H1 (cell line): ENCODE data around the gene DDHD1. TPM values are rescaled to one million over a fixed set of nuclear protein-coding genes. Genes with fewer than 3 reads are reported as not detected.

Experiments
- CTCF ChIA-PET: fragments of 300-600 bp; sonication (Branson Sonifier 250); formaldehyde crosslinking; loops from one replicate; lab custom pipeline; 2021; ENCODE audit not compliant: partially characterized antibody; lab: Charles Lee
- POLR2A ChIA-PET: fragments of 300-600 bp; sonication (Branson Sonifier 250); formaldehyde crosslinking; loops from one replicate; lab custom pipeline; 2021; ENCODE audit warnings: inconsistent platforms; ENCODE audit not compliant: partially characterized antibody; lab: Charles Lee
- DNase-seq, 2 experiments: peaks; one replicate each; pipeline versions ENCODE4 v3.0.0 to v3.0.0-alpha.2; 2010 to 2022; ENCODE audit warnings: low spot score in 2 of 2, low read depth in 1 of 2, mixed read lengths in 1 of 2
- FAIRE-seq: peaks from 2 replicates; lab custom pipeline; 2011; peaks lifted over from hg19 to GRCh38; lab: Jason Lieb, UNC
- H2AFZ ChIP-seq: 2 replicates; pipeline ENCODE4 v1.8.1; 2012; ENCODE audit warnings: low read length, inconsistent platforms
- H2AK5ac ChIP-seq: 2 replicates; pipeline ENCODE4 v1.6.1; 2013; ENCODE audit warnings: low read depth, low read length
- H2BK120ac ChIP-seq: replicated peaks from 2 replicates; pipeline ENCODE3; 2013; ENCODE audit warnings: low read depth, low read length, inconsistent platforms
- H2BK12ac ChIP-seq: 2 replicates; pipeline ENCODE4 v1.6.1; 2013; ENCODE audit warnings: low read depth, low read length
- H2BK15ac ChIP-seq: 2 replicates; pipeline ENCODE4 v1.6.1; 2013; ENCODE audit warnings: low read length
- H2BK20ac ChIP-seq: 2 replicates; pipeline ENCODE4 v1.6.1; 2013; ENCODE audit warnings: low read length
- H2BK5ac ChIP-seq: 2 replicates; pipeline ENCODE4 v1.6.1; 2013; ENCODE audit warnings: low read depth, low read length
- H3K14ac ChIP-seq: 2 replicates; pipeline ENCODE4 v1.6.1; 2013; ENCODE audit warnings: inconsistent platforms; ENCODE audit not compliant: insufficient read length
- H3K18ac ChIP-seq: 2 replicates; pipeline ENCODE4 v1.6.1; 2013; ENCODE audit warnings: low read length; ENCODE audit errors: extremely low read depth
- H3K23ac ChIP-seq: 2 replicates; pipeline ENCODE4 v1.6.1; 2013; ENCODE audit warnings: inconsistent platforms; ENCODE audit not compliant: insufficient read length
- H3K23me2 ChIP-seq: 2 replicates; pipeline ENCODE4 v1.6.1; 2013; ENCODE audit warnings: low read depth, low read length
- H3K27ac ChIP-seq: 2 replicates; pipeline ENCODE4 v1.6.1; 2011; ENCODE audit warnings: low read depth, low read length, inconsistent platforms
- H3K27me3 ChIP-seq, 4 experiments: replicated peaks in 1 of 4; 1 replicate in 1 of 4; 2 replicates in 3 of 4; pipeline versions ENCODE4 v1.6.1 to v1.8.1; 2011 to 2013; ENCODE audit warnings: low read length in 3 of 4, mild to moderate bottlenecking in 3 of 4, inconsistent platforms in 2 of 4, mixed read lengths in 2 of 4, moderate library complexity in 1 of 4; ENCODE audit not compliant: control insufficient read depth in 3 of 4, insufficient read depth in 3 of 4; ENCODE audit errors: extremely low read depth in 1 of 4
- H3K36me3 ChIP-seq, 4 experiments: 2 replicates each; pipeline versions ENCODE4 v1.6.1 to v1.8.1; 2011 to 2013; ENCODE audit warnings: mild to moderate bottlenecking in 4 of 4, low read length in 3 of 4, moderate library complexity in 2 of 4, control low read depth in 1 of 4, inconsistent platforms in 1 of 4; ENCODE audit not compliant: insufficient read depth in 4 of 4, control insufficient read depth in 2 of 4
- H3K4ac ChIP-seq: replicated peaks from 2 replicates; pipeline ENCODE3; 2013; ENCODE audit warnings: low read length, low read depth, mixed read lengths, inconsistent platforms; ENCODE audit not compliant: insufficient read length
- H3K4me1 ChIP-seq, 4 experiments: replicated peaks in 1 of 4; 1 replicate in 1 of 4; 2 replicates in 3 of 4; pipeline versions ENCODE4 v1.6.1 to v1.8.1; 2011 to 2013; ENCODE audit warnings: low read length in 3 of 4, inconsistent platforms in 2 of 4, mixed read lengths in 1 of 4; ENCODE audit not compliant: insufficient read depth in 4 of 4, control insufficient read depth in 3 of 4
- H3K4me2 ChIP-seq, 2 experiments: 2 replicates each; pipeline versions ENCODE4 v1.6.1 to v1.8.1; 2011 to 2013; ENCODE audit warnings: low read depth in 2 of 2, low read length in 2 of 2, control low read depth in 1 of 2, inconsistent platforms in 1 of 2, mild to moderate bottlenecking in 1 of 2; ENCODE audit not compliant: insufficient read depth in 1 of 2
- H3K4me3 ChIP-seq, 4 experiments: fragments of 200-600, 300-600 bp in 1 of 4; sonication (generic), shearing (Covaris generic), sonication (Bioruptor Twin) in 1 of 4; 2 replicates each; pipeline versions ENCODE4 v1.5.1 to v1.8.1; 2011 to 2016; ENCODE audit warnings: low read length in 4 of 4, low read depth in 3 of 4, control low read depth in 2 of 4, inconsistent platforms in 2 of 4, mild to moderate bottlenecking in 2 of 4, mixed read lengths in 1 of 4, moderate library complexity in 1 of 4; ENCODE audit not compliant: insufficient read depth in 2 of 4; ENCODE audit errors: extremely low read depth in 1 of 4
- H3K56ac ChIP-seq: replicated peaks from 2 replicates; pipeline ENCODE3; 2013; ENCODE audit warnings: low read depth, mild to moderate bottlenecking, mixed read lengths, low read length, inconsistent platforms; ENCODE audit not compliant: insufficient read length
- H3K79me1 ChIP-seq: 2 replicates; pipeline ENCODE4 v1.6.1; 2013; ENCODE audit warnings: low read depth, low read length, control low read depth
- H3K79me2 ChIP-seq, 2 experiments: 2 replicates each; pipeline versions ENCODE4 v1.6.1 to v1.8.1; 2012 to 2013; ENCODE audit warnings: low read length in 2 of 2, mild to moderate bottlenecking in 2 of 2, inconsistent platforms in 1 of 2; ENCODE audit not compliant: insufficient read depth in 2 of 2, control insufficient read depth in 1 of 2
- H3K9ac ChIP-seq, 4 experiments: replicated peaks in 1 of 4; 1 replicate in 1 of 4; 2 replicates in 3 of 4; pipeline versions ENCODE4 v1.6.1 to v1.8.1; 2011 to 2013; ENCODE audit warnings: low read depth in 3 of 4, low read length in 3 of 4, control low read depth in 2 of 4, mild to moderate bottlenecking in 2 of 4, moderate library complexity in 2 of 4, inconsistent platforms in 1 of 4; ENCODE audit errors: extremely low read depth in 1 of 4
- H3K9me3 ChIP-seq, 2 experiments: 2 replicates each; pipeline versions ENCODE4 v1.6.1 to v1.8.1; 2012 to 2013; ENCODE audit warnings: mild to moderate bottlenecking in 2 of 2, moderate library complexity in 2 of 2, control low read depth in 1 of 2, inconsistent platforms in 1 of 2, low read depth in 1 of 2, low read length in 1 of 2, mixed read lengths in 1 of 2; ENCODE audit not compliant: insufficient read depth in 2 of 2
- H4K20me1 ChIP-seq, 2 experiments: replicated peaks in 1 of 2; 2 replicates each; pipeline versions ENCODE3 to v1.8.1; 2011 to 2013; ENCODE audit warnings: inconsistent platforms in 2 of 2, low read length in 2 of 2, mild to moderate bottlenecking in 1 of 2; ENCODE audit not compliant: insufficient read depth in 2 of 2, control insufficient read depth in 1 of 2
- H4K5ac ChIP-seq: 2 replicates; pipeline ENCODE4 v1.6.1; 2013; ENCODE audit warnings: low read length, low read depth, mixed read lengths, inconsistent platforms; ENCODE audit not compliant: insufficient read length
- H4K8ac ChIP-seq: 2 replicates; pipeline ENCODE4 v1.8.0; 2013; ENCODE audit warnings: mild to moderate bottlenecking, moderate library complexity, low read length, inconsistent platforms; ENCODE audit not compliant: insufficient read depth; ENCODE audit errors: extremely low read depth
- H4K91ac ChIP-seq: replicated peaks from 2 replicates; pipeline ENCODE3; 2013; ENCODE audit warnings: low read length, mixed read lengths, inconsistent platforms; ENCODE audit not compliant: insufficient read length
- CBX5 ChIP-seq: fragments of 300-800, 300-1000 bp; sonication (generic); IDR thresholded peaks from 2 replicates; pipeline ENCODE4 v1.7.1; 2016; ENCODE audit warnings: antibody characterized with exemption, low read length, low read depth
- CEBPB ChIP-seq: IDR thresholded peaks from 2 replicates; pipeline ENCODE4 v1.6.1; 2012; ENCODE audit warnings: low read depth, low read length
- GABPA ChIP-seq: IDR thresholded peaks from 2 replicates; pipeline ENCODE4 v1.6.1; 2011; ENCODE audit warnings: mild to moderate bottlenecking, low read length, moderate library complexity, borderline replicate concordance; ENCODE audit not compliant: insufficient read depth
- HDAC2 ChIP-seq, 2 experiments: fragments of 300-600 bp in 1 of 2; sonication (generic) in 1 of 2; IDR thresholded peaks; 2 replicates each; pipeline ENCODE4 v1.6.1; 2011 to 2012; ENCODE audit warnings: low read depth in 2 of 2, low read length in 2 of 2, mild to moderate bottlenecking in 2 of 2, moderate library complexity in 2 of 2, borderline replicate concordance in 1 of 2, inconsistent platforms in 1 of 2
- KDM5A ChIP-seq: fragments of 200-600 bp; IDR thresholded peaks from 2 replicates; pipeline ENCODE4 v1.7.1; 2012; ENCODE audit warnings: mild to moderate bottlenecking, low read length, inconsistent platforms, mixed read lengths
- NANOG ChIP-seq: IDR thresholded peaks from 2 replicates; pipeline ENCODE4 v1.6.1; 2011; ENCODE audit warnings: low read length, low read depth, mild to moderate bottlenecking, inconsistent platforms; ENCODE audit not compliant: insufficient read depth, poor library complexity, severe bottlenecking
- SIN3A ChIP-seq, 2 experiments: IDR thresholded peaks in 1 of 2; conservative IDR thresholded peaks in 1 of 2; 2 replicates each; pipeline ENCODE4 v1.6.1; 2011 to 2012; ENCODE audit warnings: low read length in 2 of 2, improper control_type of control experiment in 1 of 2, low read depth in 1 of 2, mild to moderate bottlenecking in 1 of 2
- WGBS, 2 experiments: shearing (Covaris generic) in 1 of 2; methylation state at CpG; one replicate each; pipeline versions ENCODE4 v1.1.6 to v1.1.7; 2013 to 2015; ENCODE audit warnings: low lambda C conversion rate in 2 of 2, mixed read lengths in 2 of 2, inconsistent platforms in 1 of 2, low coverage in 1 of 2, missing lambda C conversion rate in 1 of 2; ENCODE audit not compliant: insufficient replicate concordance in 2 of 2, insufficient coverage in 1 of 2, insufficient read length in 1 of 2; ENCODE audit errors: extremely low coverage in 1 of 2, missing lambda C conversion rate in 1 of 2; 5-methylcytosine and 5-hydroxymethylcytosine counted together
- polyA plus RNA-seq, 7 experiments: library from polyadenylated mRNA; depleted of rRNA in 3 of 7; stranded (reverse) in 5 of 7; unstranded in 2 of 7; fragments of >200 nt in 5 of 7; fragments of 200-250 nt in 2 of 7; gene quantifications; 1 replicate in 5 of 7; 2 replicates in 1 of 7; 4 replicates in 1 of 7; pipeline versions ENCODE4 v1.2.1 to v1.2.3, GENCODE V29; 2011 to 2013; ENCODE audit warnings: missing spikeins in 2 of 7, mixed read lengths in 2 of 7
- total RNA-seq: library from RNA; stranded (reverse); fragmentation: NEBNext Ultra II Directional; extraction: Animal tissue kit (Norgen Biotek cat#: 25700); gene quantifications from 2 replicates; pipeline ENCODE4 v1.2.1, GENCODE V29; 2021

Gene DDHD1
- total and polyA plus RNA-seq, 2 of the 8 experiments (the other 6 are each of a cell fraction or from before 2014, with no cell fraction given) = 3.6 to 16.0 TPM

- H2AK5ac ChIP-seq = no peak overlapping the region
- DNase-seq (no peak), FAIRE-seq (no peak)
- H3K14ac ChIP-seq = no peak overlapping the region
- no peaks in the 10 kb centered on the region for H3K79me2 ChIP-seq
- H3K4me2 ChIP-seq = no peak overlapping the region
- H3K9ac ChIP-seq = no peak overlapping the region
- no peak overlapping the region for H4K91ac ChIP-seq
- WGBS, 2 experiments = 89% methylated on average over 7 of the region's 7 CpGs; no CpG with 5 or more reads in 1 of the 2 experiments
- no peak overlapping the region for H3K56ac ChIP-seq
- no peak overlapping the region for H3K4ac ChIP-seq
- H2BK5ac ChIP-seq = no peak overlapping the region
- H3K79me1 ChIP-seq = no peaks in the 10 kb centered on the region
- H3K27me3 ChIP-seq = no peaks in the 10 kb centered on the region
- H4K5ac ChIP-seq = no peak overlapping the region
- ChIA-PET CTCF (interaction anchor here (0.6 to 1.4 kb wide), 5 partner anchors 12 to 252 kb away, joined by 3 to 4 read pairs (median 3); no protein-coding TSS in a partner anchor), POLR2A (no interaction called here)
- TF ChIP-seq GABPA = no peak
- no peak for TF ChIP-seq SIN3A (conservative IDR thresholded peaks at IDR 0.05 in 1 of 2, IDR thresholded peaks at IDR 0.05 in 1 of 2; ENCODE audit: low read depth in 1 of 2, low read length in 2 of 2)
- no peak for TF ChIP-seq KDM5A
- no peak for TF ChIP-seq CBX5
- no peak for TF ChIP-seq HDAC2 (IDR thresholded peaks at IDR 0.05; ENCODE audit: borderline replicate concordance in 1 of 2, low read depth in 2 of 2, low read length in 2 of 2)
- no peak for TF ChIP-seq CEBPB
- no peak for TF ChIP-seq NANOG
- no peak overlapping the region for H3K23ac ChIP-seq
- H3K23me2 ChIP-seq = no peaks in the 10 kb centered on the region
- no peaks in the 10 kb centered on the region for H4K20me1 ChIP-seq
- H2BK12ac ChIP-seq = no peak overlapping the region
- H3K4me1 ChIP-seq = no peaks in the 10 kb centered on the region
- H3K27ac ChIP-seq = no peak overlapping the region
- no peak overlapping the region for H2BK120ac ChIP-seq
- H2AFZ ChIP-seq = no peak overlapping the region
- H3K9me3 ChIP-seq = no peaks in the 10 kb centered on the region; a peak in 1 of 4 replicates
- no peak overlapping the region for H4K8ac ChIP-seq
- H3K18ac ChIP-seq = no peak overlapping the region
- peaks cover 0 to 8% (median 2%) of the 10 kb centered on the region in 4 experiments; a peak in 2 of 8 replicates for H3K36me3 ChIP-seq
- no peak overlapping the region for H3K4me3 ChIP-seq
- no peak overlapping the region for H2BK15ac ChIP-seq
- H2BK20ac ChIP-seq = no peak overlapping the region
These were observed 110.0 kb downstream of the DDHD1 start for GRCh38 chr14:53043027-53043581.
